Measurements from ENCODE around the gene WTIP.
"Not testable (repeated sequence)": the region's sequence is repeated elsewhere in the genome, so short reads cannot be mapped to it uniquely, and the experiment has no call there.

WTIP gene

DNA sequence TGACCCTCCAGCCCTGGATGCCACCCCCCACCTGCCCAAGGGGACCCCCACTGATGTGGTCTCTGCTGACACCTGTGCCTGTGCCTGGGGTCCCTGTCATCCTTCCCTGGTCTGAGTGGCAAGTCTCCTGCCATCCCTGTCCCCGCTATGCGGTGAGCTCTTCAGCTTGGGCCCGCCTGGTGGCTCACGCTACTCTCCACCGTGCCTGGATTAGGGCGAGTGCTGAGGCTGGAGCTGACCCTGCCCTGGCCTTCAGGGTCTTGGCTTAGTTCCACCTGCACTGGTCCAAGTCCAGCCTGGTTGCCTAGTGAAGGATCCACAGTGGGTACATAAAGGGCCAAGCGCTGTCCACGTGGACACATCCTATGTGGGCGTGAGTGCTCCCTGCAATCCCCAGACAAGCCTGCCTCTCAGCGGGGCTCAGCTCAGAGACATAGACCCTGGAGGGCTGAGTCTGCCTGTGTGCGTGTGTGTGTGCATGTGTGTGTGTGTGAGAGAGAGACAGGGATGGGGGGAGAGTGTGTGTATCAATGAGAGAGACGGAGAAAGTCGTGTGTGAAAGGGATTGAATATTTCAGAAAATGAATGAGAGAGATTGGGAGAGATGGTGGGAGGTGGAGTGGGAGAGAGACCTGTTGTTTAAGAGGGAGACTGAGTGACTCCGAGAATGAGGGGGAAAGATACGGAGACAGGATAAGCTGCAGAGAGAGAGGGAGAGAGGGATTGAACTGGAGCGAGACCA, 22.1 kb downstream of the WTIP start:
- no peak for DNase-seq (ENCODE audit: low spot score)

DNA sequence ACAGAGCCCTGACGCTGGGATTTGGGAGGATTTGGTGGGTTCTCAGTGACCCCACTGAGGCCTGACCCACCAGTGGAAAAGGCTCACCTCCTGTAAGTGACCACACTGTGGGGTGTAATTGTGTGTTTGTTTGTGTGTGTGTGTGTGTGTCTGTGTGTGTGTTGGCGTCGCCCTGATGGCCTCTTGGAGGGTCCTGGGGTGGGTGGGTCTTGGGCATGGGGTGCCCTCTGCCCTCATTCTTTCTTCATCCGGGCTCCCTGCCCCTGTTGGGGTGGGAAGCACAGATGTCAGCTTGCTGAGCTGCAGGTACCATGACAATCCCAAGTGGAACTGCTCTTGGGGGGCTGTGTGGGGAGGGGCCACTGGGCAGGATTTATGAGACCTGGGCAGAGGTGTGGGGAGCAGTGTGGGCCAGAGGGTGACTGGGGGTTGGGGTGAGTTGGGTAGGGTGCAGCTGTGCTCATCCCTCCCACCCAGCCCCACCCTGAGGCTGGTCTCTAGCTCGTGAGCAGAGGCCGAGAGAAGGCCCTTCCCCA, 22.8 kb downstream of the WTIP start:
- no peak for DNase-seq (ENCODE audit: low spot score)

DNA sequence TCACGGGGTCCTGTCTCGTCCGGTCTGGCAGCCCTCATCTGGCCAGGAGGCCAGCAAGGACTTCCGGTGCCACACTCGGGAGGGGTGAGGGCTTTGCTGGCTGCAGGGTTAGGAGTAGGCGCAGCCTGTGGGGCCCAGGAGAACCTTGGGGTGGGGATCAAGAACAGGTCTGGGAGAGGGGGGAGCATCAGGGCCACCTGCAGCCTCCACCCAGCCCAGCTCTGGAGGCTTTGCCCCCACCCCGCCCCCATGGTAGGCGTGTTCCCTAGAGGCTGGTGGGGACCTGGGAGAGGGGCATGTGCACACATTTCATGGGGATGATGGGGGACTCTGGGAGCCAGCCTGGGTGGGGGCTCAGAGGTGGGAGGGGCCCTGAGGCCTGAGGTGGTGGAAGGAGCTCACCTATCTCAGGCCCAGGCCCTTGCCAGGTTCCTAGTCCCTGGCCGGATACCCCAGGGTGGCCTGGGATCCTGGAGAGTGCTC, 23.3 kb downstream of the WTIP start:
- DNase-seq (ENCODE audit: low spot score), result no peak

DNA sequence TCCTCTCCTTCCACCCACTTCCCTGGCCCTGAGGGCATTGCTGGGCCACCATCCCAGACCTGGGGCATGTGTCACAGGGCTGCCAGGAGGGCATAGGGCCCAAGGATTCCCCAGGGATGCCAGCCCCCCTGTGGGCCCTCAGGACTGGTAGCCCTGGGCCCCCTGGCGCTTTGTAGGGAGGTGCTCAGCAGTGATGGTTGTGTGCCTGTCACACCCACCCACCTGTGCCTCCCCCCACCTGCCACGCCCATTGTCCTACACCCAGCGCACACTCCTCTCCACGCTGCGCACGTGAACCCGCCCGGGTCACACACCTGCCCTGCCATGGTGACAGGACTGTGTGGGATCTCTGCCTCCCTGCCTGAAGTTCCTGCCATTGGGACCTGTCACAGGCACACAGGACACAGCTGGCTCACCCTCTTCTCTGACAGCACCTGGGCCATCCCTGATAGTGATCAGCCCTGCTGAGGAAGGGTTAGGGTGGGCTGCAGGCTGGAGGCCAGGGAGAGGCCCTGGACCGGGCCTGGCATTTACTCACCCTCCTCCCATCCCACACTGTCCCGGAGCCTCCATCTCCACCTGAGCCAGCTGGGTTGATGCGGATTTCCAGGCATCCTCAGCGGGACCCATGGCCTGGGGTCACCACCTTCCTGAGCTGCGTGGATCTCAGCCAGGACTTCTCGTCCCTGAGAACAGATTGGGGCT, 23.9 kb downstream of the WTIP start:
- DNase-seq (ENCODE audit: low spot score), result no peak

DNA sequence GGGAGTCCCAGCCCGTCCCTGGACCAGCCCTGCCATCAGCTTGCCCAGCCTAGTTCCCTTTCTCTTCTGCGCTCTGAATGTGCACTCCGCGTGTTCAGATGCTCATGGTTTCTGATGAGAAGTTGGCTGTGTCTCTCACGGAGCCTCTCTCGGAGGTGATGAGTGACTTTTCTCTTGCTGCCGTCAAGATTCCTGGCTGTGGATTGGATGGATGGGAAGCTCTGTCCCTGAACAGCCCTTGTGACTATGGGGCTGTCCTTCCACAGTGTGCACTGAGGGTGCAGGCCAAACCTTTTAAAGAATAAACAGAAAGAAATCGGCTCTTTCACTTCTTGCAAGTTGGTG, 24.4 kb downstream of the WTIP start:
- DNase-seq (ENCODE audit: low spot score), result no peak

DNA sequence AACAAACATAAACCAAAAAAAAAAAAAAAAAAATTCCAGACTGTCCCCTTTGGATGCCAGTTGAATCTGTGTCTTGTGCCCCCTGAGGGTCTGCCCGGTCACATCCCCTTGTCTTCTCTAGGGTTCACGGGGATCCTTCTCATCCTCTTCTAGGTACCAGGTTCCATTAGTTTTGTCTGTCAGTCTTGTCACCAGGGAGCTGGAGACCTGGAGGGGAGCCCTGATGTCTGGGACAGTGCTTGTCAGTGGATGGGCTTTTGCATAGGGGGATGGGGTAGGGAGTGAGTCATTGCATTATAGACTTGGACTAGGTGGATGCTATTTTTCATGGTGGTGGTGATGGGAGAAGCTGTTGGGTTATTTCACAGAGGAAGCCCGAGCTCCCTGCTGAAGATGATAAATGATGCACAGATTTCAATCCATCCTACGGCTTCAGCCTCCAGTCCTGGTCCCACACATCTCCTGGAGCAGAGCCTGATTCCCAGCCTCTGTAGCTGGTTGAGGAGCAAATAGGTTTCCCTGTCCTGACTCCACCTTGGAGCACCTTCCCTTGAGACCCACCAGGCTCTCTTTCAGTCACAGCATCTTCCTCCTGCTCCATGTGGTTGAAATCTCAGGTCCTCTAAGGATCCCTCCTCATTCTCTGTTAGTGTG, 26.0 kb downstream of the WTIP start:
- DNase-seq (ENCODE audit: low spot score), result no peak

DNA sequence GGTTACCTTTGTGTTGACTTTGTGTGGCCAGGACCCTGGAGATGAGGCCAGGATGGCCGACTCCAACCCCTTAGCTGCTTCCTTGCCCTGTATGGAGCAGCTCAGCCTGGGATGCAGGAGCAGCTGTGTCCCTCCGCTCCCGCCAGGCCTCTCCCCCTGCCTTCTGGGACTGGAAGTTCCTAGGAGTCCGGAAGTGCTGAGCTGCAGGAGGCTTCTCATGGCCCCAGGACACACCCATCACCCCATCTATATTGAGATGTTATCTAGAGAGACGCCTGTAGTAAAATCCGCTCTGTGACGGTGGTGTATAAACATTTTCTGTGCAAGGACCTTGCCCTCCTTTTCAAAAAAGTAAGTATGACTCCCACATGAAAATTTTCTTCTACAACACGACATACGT, 27.0 kb downstream of the WTIP start:
- no peak for DNase-seq (ENCODE audit: low spot score)

DNA sequence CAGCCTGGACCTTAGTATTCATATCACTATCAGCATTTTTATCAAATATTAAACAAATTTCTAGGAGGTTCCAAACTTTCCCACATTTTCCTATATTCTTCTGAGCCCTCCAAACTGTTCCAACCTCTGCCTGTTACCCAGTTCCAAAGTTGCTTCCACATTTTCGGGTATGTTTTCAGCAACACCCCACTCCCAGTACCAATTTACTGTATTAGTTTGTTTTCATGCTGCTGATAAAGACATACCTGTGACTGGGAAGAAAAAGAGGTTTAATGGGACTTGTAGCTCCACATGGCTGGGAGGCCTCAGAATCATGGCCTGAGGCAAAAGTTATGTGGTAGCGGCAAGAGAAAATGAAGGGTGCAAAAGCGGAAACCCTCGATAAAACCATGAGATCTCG, 29.3 kb downstream of the WTIP start:
- DNase-seq (ENCODE audit: low spot score), result not testable (repeated sequence)

DNA sequence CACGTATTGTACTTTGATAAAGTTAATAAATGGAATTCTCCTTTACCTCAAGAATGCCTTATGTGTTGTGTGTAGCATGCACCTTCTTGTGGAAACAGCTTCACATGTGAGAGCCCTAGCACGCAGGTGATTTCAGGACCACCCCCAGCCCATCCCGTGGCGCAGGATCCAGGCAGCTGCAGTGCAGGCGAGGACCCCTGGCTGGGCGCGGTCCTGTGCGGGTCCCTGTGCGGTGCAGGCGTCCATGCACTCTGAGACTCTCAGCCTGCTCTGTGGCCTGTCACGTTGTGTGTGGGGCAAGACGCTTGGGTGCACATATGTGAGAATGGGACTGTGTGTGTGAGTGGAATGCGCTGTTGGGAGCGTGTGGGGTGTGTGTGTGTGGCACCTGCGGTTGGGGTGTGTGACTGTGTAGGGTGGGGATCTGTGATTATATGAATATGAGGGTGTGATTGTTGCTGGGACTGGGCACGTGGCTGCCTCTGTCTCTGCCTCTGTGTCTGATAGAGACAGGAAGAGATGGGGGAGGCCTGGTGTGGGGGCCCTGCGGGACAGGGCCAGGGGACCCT, 30.8 kb downstream of the WTIP start:
- DNase-seq (ENCODE audit: low spot score), result no peak

DNA sequence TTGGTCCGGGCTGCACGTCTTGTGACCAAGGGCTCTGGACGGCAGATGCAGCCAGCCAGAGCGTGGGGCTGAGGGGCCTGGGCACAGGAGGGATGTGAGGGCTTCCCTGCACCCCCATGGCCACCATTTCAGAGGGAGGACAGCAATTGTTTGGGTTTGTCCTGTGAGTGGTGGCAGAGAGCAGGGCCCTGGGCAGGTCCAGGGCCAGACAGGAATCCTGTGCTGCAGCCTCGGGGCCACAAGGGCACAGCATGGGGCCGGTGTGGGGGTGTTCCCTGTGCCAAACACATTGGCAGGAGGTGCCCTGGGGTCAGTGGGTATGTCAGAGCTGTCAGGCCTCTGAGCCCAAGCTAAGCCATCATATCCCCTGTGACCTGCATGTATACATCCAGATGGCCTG, 32.2 kb downstream of the WTIP start:
- no peak for DNase-seq (ENCODE audit: low spot score)

DNA sequence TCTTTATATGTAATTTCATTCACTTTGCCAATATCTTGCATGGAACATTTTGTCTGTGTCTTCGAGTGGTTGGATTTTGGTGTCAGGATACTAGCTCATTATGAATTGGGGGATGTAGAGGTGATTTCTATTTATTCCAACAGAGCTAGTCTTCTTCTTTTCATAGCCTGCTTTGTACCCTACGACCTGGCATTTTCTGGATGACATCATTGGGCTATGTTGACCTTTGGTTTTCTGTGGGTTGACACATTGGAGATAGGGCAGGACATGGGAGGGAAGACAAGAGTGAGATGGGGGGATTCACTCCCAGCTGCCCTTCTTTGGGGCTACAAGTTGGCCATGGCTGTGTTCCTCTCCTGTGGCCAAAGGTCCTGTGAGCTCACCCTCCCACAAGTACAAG, 38.0 kb downstream of the WTIP start:
- DNase-seq (ENCODE audit: low spot score), result no peak

DNA sequence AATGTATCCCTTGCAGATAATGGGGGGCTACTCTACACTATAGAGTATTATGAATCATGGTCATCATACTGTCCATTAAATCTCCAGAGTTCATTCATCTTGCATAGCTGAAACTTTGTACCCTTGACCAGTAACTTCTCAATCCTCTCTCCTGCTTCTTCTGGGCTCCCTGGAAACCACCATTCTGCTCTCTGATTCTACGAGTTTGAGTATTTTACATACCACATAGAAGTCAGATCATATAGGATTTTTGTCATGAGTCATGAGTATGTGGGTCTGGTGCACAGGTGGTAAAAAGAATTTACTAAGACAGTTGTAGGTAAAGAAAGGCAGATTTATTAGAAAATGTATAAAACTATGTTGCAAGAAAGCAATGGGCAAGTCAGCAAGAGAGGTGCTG, 41.9 kb downstream of the WTIP start:
- no peak for DNase-seq (ENCODE audit: low spot score)

DNA sequence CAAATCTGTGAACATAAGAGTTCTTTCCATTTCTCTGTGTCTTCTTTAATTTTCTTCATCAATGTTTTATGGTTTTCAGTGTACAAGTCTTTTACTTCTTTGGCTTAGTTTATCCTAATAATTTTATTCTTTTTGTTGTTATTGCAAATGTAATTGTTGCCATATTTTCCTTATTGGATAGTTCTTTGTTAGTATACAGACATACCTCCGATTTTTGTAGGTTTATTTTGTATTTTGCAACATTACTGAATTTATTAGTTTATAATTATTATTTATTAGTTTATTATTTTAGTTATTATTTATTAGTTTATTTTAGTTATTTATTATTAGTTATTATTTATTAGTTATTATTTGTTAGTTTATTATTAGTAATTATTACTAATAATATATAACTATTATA, 43.4 kb downstream of the WTIP start:
- DNase-seq (ENCODE audit: low spot score), result no peak

DNA sequence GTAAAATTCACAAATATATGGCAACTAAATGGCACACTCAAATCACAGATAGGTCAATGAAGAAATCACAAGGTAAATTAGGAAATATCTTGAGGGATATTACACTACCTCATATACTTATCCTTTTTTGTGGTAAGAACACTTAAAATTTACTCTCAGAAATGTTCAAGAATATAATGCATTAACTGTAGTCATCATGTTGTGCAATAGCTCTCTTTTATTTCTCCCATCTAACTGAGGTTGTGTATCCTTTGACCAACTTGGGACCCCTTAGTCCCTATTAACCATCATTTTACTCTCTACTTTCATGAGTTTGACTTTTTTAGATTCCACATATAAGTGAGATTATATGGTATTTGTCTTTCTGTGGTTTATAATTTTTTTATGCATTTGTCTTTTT, 52.6 kb downstream of the WTIP start:
- no peak for DNase-seq (ENCODE audit: low spot score)

DNA sequence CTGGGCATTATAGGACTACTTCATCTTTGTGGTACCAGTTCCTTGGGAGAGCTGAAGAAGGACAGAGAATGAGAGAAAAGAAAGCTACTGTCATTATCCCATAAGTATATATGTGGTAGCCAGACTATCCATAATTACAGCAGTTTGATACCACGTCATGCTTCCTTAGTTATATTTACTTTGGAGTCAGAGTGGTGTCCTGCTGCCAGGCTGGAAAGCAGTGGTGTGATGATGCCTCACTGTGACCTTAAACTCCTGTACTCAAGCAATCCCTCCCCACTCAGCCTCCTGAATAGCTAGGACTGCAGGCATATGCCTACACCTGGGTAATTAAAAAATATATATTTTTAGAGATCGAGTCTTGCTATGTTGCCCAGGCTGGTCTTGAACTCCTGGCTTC, 57.8 kb downstream of the WTIP start:
- DNase-seq (ENCODE audit: low spot score), result no peak

DNA sequence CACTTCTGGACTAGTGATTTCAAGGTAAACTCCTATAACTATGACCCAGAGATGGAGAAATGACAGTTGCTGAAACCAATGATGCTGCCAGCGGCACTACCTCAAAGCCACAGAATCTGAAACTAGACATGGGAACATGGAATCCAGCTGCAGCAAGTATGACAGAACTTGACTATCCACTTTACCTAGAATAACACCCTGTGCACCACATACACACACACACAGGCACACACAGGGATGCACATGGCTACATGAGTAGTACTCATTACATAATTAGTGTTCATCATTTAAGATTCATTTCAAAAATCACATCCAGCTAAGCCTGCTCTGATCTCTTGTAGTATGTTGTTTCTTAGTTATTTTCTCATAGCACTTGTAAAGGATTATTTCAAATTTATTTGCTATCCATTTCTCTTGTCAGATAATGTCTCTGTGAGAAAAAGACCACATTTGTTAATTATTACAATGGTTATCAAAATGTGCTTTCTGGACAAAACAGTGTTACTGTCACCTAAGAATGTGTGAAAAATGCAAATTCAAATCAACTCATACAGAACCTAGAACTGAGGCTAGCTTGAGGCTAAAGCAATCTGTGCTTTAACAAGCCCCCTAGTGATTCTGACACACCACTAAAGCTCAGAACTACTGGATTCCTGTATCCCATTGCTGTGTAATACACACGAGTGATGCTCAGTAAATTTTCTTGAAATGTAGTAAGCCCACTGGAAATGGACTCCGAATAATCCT, 59.4 kb downstream of the WTIP start:
- no peak for DNase-seq (ENCODE audit: low spot score)

DNA sequence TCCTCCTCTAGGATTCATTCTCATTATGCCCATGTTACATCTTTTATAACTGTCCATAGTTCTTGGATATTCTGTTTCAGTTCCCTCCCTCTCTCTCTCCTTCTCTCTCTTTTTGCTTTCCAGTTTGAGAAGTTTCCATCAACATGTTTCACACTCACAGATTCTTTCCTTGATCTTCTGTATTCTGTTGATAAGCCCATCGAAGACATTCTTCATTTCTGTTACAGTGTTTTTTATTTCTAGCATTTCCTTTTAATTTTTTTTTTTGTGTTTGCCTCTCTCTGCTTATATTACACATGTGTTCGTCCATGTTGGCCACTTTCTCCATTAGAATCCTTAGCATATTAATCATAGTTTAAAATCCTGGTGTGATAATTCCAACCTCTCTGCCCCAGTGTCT, 68.3 kb downstream of the WTIP start:
- no peak for DNase-seq (ENCODE audit: low spot score)

DNA sequence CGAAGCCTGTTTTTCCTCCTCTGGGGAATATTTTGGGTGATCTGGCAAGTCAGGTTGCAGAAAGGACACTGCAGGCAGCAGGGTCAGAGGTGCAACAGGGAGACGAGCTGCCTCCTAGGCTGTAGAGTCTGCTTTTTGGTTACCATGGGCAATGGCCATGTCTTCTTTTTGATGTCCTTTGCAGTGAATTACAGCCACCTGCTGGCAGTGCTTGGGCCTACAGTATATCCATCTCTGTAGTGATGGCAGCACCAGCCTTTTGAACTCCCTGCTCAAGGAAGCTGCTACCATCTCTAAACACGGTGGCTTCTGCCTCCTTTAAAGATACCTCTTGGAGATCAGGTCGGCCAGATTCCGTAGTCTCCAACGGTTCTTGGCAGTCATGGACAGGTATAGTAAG, 73.9 kb downstream of the WTIP start:
- no peak for DNase-seq (ENCODE audit: low spot score)

DNA sequence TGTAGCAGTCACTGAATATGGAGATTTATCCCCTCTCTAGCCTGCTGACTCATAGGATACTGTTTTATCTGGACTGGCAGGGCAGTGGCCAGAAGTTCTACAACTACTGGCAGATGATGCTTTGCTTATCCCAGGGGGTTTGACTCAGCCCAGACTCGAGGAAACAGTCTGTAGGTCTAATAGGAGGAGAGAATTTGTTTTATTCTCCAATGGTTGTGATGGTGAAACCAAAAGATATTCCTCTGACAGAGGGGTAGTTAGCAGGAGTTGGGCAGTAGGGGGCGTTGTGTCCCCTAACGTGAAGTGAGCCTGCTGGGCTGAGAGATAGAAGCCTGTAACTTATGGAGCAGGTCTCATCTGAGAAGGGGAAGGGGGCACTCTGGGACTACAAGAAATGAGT, 74.9 kb downstream of the WTIP start:
- DNase-seq (ENCODE audit: low spot score), result no peak

DNA sequence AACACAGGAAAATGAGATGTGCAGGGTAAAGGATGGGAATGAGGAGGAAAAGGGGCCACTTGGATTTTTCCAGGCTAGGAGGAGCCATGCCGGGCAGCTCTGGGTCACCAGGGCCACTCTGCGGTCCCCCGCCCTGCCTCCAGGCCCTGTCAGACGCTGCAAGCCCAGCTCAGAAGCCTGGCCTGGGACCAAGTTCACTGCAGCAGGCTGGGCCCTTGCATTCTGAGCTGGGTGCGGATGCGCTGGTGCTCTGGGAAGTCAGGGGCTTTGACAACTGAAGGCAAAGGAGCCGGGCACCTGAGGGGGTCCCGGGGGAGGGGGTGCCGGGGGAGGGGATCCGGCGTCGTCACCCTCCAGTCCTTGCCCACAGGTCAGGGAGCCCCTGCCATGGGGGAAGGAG, 77.5 kb downstream of the WTIP start:
- DNase-seq (ENCODE audit: low spot score), result no peak

DNA sequence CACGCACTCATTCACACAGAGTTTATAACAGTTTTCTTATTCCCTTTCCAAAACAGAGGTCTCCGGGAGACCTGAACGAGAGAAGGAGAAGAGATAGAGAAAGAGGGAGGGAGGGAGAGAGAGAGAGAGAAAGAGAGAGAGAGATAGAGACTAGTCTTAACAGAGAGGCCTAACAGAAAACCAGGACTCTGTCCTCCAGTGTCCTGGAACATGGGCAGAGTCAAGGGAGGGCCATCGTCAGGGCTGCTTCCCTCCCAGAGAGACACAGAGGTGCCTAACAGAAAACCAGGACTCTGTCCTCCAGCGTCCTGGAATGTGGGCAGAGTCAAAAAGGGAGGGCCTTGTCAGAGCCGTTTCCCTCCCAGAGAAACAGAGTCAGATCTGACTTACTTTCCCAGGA, 78.7 kb downstream of the WTIP start:
- no peak for DNase-seq (ENCODE audit: low spot score)

Data from left forelimb (tissue), 1 donor.